Measurements from ENCODE around the gene HMGB1.

GRCh38 chr13:30443957-30444404 lies 21.8 kb downstream of the HMGB1 start:
- TF ChIP-seq POLR2AphosphoS5 (IDR thresholded peaks at IDR 0.05; ENCODE audit: low read depth, low read length): no peak
- TF ChIP-seq TAF1 (IDR thresholded peaks at IDR 0.05; ENCODE audit: borderline replicate concordance, insufficient read depth, low read length): no peak
- TF ChIP-seq REST (IDR thresholded peaks at IDR 0.05; ENCODE audit: insufficient read depth in 1 of 2, low read depth in 2 of 2, low read length in 2 of 2): no peak
- TF ChIP-seq SIN3A (IDR thresholded peaks at IDR 0.05; ENCODE audit: borderline replicate concordance, insufficient read depth, low read length): no peak

Data from PFSK-1 (cell line).